ENCODE results near the gene POM121L2.

DNA sequence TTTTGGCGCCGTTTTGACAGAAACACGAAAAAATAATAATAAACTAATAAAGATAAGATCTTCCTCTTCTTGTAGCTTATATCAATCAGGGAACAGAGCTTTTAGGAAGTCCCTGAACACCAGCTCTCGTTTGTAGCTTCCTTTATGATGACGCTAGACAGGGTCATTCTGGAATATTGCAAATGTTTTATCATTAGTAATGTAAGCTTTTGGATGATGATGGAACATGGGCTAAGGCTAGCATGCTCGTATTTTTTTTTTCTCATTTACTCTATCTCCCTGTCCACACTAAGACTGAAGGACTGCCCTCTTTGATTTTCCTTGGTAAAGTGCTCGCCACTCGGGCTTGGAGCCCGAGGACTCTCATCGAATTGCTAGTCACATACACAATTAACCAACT, 22.1 kb upstream of the POM121L2 start:
- TF ChIP-seq, protein P1, sequence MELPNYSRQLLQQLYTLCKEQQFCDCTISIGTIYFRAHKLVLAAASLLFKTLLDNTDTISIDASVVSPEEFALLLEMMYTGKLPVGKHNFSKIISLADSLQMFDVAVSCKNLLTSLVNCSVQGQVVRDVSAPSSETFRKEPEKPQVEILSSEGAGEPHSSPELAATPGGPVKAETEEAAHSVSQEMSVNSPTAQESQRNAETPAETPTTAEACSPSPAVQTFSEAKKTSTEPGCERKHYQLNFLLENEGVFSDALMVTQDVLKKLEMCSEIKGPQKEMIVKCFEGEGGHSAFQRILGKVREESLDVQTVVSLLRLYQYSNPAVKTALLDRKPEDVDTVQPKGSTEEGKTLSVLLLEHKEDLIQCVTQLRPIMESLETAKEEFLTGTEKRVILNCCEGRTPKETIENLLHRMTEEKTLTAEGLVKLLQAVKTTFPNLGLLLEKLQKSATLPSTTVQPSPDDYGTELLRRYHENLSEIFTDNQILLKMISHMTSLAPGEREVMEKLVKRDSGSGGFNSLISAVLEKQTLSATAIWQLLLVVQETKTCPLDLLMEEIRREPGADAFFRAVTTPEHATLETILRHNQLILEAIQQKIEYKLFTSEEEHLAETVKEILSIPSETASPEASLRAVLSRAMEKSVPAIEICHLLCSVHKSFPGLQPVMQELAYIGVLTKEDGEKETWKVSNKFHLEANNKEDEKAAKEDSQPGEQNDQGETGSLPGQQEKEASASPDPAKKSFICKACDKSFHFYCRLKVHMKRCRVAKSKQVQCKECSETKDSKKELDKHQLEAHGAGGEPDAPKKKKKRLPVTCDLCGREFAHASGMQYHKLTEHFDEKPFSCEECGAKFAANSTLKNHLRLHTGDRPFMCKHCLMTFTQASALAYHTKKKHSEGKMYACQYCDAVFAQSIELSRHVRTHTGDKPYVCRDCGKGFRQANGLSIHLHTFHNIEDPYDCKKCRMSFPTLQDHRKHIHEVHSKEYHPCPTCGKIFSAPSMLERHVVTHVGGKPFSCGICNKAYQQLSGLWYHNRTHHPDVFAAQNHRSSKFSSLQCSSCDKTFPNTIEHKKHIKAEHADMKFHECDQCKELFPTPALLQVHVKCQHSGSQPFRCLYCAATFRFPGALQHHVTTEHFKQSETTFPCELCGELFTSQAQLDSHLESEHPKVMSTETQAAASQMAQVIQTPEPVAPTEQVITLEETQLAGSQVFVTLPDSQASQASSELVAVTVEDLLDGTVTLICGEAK (IDR thresholded peaks at IDR 0.05; ENCODE audit: borderline replicate concordance): no peak
- no peak for TF ChIP-seq SMC3 (IDR thresholded peaks at IDR 0.05; ENCODE audit: borderline replicate concordance, low read length)
- no peak for TF ChIP-seq CTCF (IDR thresholded peaks at IDR 0.05 in 2 of 3, conservative IDR thresholded peaks at IDR 0.05 in 1 of 3; ENCODE audit: control insufficient read depth in 2 of 3, extremely low read depth in 1 of 3, insufficient read depth in 1 of 3, low read depth in 3 of 3, low read length in 3 of 3)
- TF ChIP-seq SKIL (IDR thresholded peaks at IDR 0.05; ENCODE audit: low read depth, poor library complexity, severe bottlenecking): no peak
- no peak for TF ChIP-seq ZNF384 (IDR thresholded peaks at IDR 0.05; ENCODE audit: borderline replicate concordance, low read depth, low read length)
- no peak for TF ChIP-seq POLR2A (IDR thresholded peaks at IDR 0.05; ENCODE audit: low read depth, low read length)
- no peak for TF ChIP-seq ATF3 (IDR thresholded peaks at IDR 0.05; ENCODE audit: borderline replicate concordance, extremely low read depth, low read depth, low read length)
- no peak for TF ChIP-seq EGR1 (IDR thresholded peaks at IDR 0.05; ENCODE audit: borderline replicate concordance in 1 of 2, low read depth in 2 of 2, low read length in 2 of 2)
- no peak for TF ChIP-seq ZSCAN29 (IDR thresholded peaks at IDR 0.05)
- TF ChIP-seq, protein P2, sequence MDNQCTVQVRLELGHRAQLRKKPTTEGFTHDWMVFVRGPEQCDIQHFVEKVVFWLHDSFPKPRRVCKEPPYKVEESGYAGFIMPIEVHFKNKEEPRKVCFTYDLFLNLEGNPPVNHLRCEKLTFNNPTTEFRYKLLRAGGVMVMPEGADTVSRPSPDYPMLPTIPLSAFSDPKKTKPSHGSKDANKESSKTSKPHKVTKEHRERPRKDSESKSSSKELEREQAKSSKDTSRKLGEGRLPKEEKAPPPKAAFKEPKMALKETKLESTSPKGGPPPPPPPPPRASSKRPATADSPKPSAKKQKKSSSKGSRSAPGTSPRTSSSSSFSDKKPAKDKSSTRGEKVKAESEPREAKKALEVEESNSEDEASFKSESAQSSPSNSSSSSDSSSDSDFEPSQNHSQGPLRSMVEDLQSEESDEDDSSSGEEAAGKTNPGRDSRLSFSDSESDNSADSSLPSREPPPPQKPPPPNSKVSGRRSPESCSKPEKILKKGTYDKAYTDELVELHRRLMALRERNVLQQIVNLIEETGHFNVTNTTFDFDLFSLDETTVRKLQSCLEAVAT (IDR thresholded peaks at IDR 0.05): no peak
- TF ChIP-seq FOXK2 (IDR thresholded peaks at IDR 0.05): no peak
- TF ChIP-seq CHD2 (IDR thresholded peaks at IDR 0.05; ENCODE audit: borderline replicate concordance, low read depth, low read length): no peak
- no peak for TF ChIP-seq TBL1XR1 (IDR thresholded peaks at IDR 0.05; ENCODE audit: low read depth, low read length)

Data from GM12878 (cell line).